A549 (cell line): ENCODE data around the gene MLLT10.

ENCODE experiments used
- CBX2 ChIP-seq: fragments of 200-600 bp; sonication (generic); IDR thresholded peaks from 2 replicates; pipeline ENCODE4 v1.6.1; 2016; ENCODE audit warnings: low read depth, mild to moderate bottlenecking, borderline replicate concordance
- CEBPB ChIP-seq, 2 experiments: fragments of >200 bp in 1 of 2; sonication (Bioruptor Twin) in 1 of 2; formaldehyde crosslinking in 1 of 2; IDR thresholded peaks; 2 replicates each; pipeline ENCODE4 v1.6.1; 2012 to 2016
- CTCF ChIP-seq: fragments of >200 bp; sonication (Bioruptor Twin); formaldehyde crosslinking; IDR thresholded peaks from 3 replicates; pipeline ENCODE4 v1.5.1; 2016
- EP300 ChIP-seq, 2 experiments: fragments of >200 bp; sonication (Bioruptor Twin); formaldehyde crosslinking; IDR thresholded peaks; 2 replicates in 1 of 2; 3 replicates in 1 of 2; pipeline ENCODE4 v1.6.1; 2016 to 2017
- HMGXB4 ChIP-seq: fragments of 250-450 bp; sonication (Bioruptor Pico); IDR thresholded peaks from 2 replicates; pipeline ENCODE4 v1.5.0; 2021; ENCODE audit warnings: mild to moderate bottlenecking, moderate library complexity, borderline replicate concordance
- POLR2A ChIP-seq: IDR thresholded peaks from 2 replicates; pipeline ENCODE4 v1.6.1; 2012; ENCODE audit warnings: mild to moderate bottlenecking, low read length
- RCOR1 ChIP-seq: fragments of 150-350 bp; IDR thresholded peaks from 2 replicates; pipeline ENCODE4 v1.6.1; 2014; ENCODE audit warnings: antibody characterized with exemption, low read length, low read depth
- SREBF2 ChIP-seq: fragments of 450-650 bp; IDR thresholded peaks from 2 replicates; pipeline ENCODE4 v1.6.1; 2014; ENCODE audit warnings: mild to moderate bottlenecking, moderate library complexity
- USF2 ChIP-seq: fragments of 450-650 bp; IDR thresholded peaks from 2 replicates; pipeline ENCODE4 v1.6.1; 2014; ENCODE audit warnings: antibody characterized with exemption
- ZNF302 ChIP-seq: fragments of 250-450 bp; sonication (Bioruptor Pico); IDR thresholded peaks from 2 replicates; pipeline ENCODE4 v1.9.0; 2021; ENCODE audit warnings: inconsistent platforms, mild to moderate bottlenecking, moderate library complexity

DNA sequence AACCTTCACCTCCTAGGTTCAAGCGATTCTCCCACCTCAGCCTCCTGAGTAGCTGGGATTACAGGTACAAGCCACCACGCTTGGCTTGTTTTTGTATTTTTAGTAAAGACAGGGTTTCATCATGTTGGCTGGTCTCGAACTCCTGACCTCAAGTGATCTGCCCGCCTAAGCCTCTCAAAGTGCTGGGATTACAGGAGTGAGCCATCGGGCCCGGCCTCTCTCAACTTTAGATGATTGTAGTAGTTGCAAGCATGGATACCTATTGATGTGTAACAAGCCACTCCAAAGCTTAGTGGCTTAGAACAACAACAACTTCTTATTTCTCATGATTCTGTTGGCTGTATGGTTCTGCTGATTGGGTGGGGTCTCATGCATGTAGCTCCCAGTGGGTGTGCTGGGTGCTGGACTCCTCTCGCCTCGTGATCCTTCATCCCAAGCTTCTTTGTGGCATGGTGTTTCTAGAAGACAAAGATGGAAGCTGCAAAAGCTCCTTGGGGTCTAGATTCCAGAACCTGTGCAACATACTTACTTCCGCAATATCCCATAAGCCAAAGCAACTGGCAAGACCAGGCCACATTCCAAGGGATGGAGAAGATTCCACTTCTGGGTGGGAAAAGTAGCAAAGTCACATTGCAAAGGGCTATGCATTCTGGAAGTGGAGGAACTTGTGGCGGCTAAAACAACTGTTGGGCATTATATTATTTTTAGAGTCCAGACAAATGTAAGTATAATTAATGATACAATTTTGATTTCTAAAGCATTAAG lies 46.4 kb upstream of the MLLT10 start:
- no peak for TF ChIP-seq EP300 (IDR thresholded peaks at IDR 0.05)
- no peak for TF ChIP-seq POLR2A
- TF ChIP-seq SREBF2 = no peak
- TF ChIP-seq CTCF = no peak
- TF ChIP-seq RCOR1 = no peak
- TF ChIP-seq CEBPB (IDR thresholded peaks at IDR 0.05) = no peak
- no peak for TF ChIP-seq USF2
- no peak for TF ChIP-seq HMGXB4 (CRISPR knock-in tag)
- TF ChIP-seq ZNF302 (CRISPR knock-in tag) = no peak
- no peak for TF ChIP-seq CBX2
